Left ventricle myocardium superior (tissue), 1 donor: ENCODE data around the gene MED22. TPM values are rescaled to one million over a fixed set of nuclear protein-coding genes. Genes with fewer than 3 reads are reported as not detected.

Source experiments
- ATAC-seq: fragments of 200-7000 bp; cut with Tn5 transposase; one replicate; pipeline ENCODE4 v1.9.1; 2020; ENCODE audit warnings: mild to moderate bottlenecking, moderate library complexity
- DNase-seq: peaks from one replicate; pipeline ENCODE4 v3.0.0-alpha.2; 2020
- intact Hi-C: fragments of 100-400 bp; cut with micrococcal nuclease; formaldehyde crosslinking; loops from one replicate; pipeline ENCODE4 v1.11.0; 2022
- total RNA-seq: library from RNA; stranded (reverse); fragmentation: NEBNext Ultra II Directional; extraction: Animal tissue kit (Norgen Biotek cat#: 25700); gene quantifications from one replicate; pipeline ENCODE4 v1.2.1, GENCODE V29; 2021
- donor health status: DM: no; HTN: yes; CAD: no; lungs with severe emphysema.

MED22 gene
- total RNA-seq, 1 donor from 2014 or later = 21.5 TPM

DNA sequence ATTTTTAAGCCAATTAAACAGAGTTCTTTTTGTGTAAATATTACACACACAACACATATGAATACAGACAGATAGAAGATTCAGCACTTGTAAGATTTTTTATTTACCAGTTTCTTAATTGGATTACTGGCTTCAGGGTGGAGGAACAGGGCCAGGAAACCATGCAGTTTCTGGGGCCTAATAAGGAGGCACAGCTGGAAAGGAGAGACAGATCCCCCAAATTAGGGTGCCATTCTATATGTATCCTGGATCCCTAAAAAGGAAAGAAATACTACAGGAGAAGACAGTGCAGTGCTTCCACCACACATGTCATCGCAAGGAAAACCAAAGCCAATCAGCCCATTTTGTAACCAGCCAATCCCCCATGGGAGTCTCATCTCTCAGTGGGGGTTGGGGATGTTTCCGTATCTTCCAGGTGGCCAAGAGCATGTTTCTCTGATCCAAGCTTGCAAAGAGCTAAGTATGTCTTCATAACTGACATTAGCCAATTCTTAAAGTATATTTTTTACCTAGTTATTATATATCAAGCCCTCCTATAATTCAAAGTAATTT lies 57.1 kb downstream of the MED22 start:
- intact Hi-C loops = no loop called here
- ATAC-seq = no peak

More for the DNA sequence above, 57.1 kb downstream of the MED22 start:
- DNase-seq = no peak

Other genes starting within 250 kb of the MED22 start
- 33.1 TPM for gene RALGDS, start 226.9 kb downstream of the MED22 start, total RNA-seq
- 6.2 TPM for gene GBGT1, start 184.2 kb downstream of the MED22 start, total RNA-seq
- not detected for gene OBP2B, start 138.9 kb downstream of the MED22 start, total RNA-seq
- gene ABO, start 72.9 kb downstream of the MED22 start, total RNA-seq = 1.7 TPM
- 11.9 TPM for gene SURF6, start 11.9 kb downstream of the MED22 start, total RNA-seq
- 898 TPM for gene RPL7A, start 87 bp upstream of the MED22 start, total RNA-seq
- gene SURF1, start 8.4 kb upstream of the MED22 start, total RNA-seq = 64.3 TPM
- gene SURF2, start 8.4 kb upstream of the MED22 start, total RNA-seq = 14.5 TPM
- gene SURF4, start 27.9 kb upstream of the MED22 start, total RNA-seq = 66.5 TPM
- 0.17 TPM for gene STKLD1, start 28.2 kb upstream of the MED22 start, total RNA-seq
- 18.7 TPM for gene REXO4, start 69.9 kb upstream of the MED22 start, total RNA-seq
- 3.1 TPM for gene ADAMTS13, start 74.2 kb upstream of the MED22 start, total RNA-seq
- 11.8 TPM for gene CACFD1, start 111.8 kb upstream of the MED22 start, total RNA-seq
- 2.4 TPM for gene SLC2A6, start 131.0 kb upstream of the MED22 start, total RNA-seq
- not detected for gene MYMK, start 176.8 kb upstream of the MED22 start, total RNA-seq
- 5.1 TPM for gene ADAMTSL2, start 186.6 kb upstream of the MED22 start, total RNA-seq